ENCODE results near the gene CLCN3. TPM values are rescaled to one million over a fixed set of nuclear protein-coding genes. Genes with fewer than 3 reads are reported as not detected.

Gene CLCN3
- total and polyA plus RNA-seq, 10 of the 15 experiments (the other 5 are each of a cell fraction or from before 2014, with no cell fraction given) = 4.0 to 22.8 (median 11.8) TPM

DNA sequence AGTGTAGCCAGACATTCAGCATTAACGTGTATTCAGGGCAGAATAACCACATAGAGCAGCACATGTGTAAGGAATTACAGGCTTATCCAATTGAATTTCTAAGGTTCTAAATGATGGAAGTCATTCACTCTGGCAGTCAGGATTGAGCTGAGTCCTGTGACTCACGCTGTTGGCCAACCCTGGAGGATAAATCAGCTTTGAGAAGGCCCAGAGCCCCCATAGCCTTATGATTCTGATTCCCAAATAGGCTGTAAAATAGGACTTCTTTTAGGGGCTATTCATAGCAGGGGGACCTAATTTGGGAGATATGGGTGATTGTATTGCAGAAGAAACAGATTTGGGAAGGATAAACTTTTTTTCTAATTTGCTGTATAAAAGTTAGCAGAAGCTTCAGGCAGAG lies 145.5 kb downstream of the CLCN3 start:
- H3K4me1 ChIP-seq (ENCODE audit: control insufficient read depth, insufficient read depth, low read length) = no peaks in the 10 kb centered on the region
- no peak overlapping the region for H3K4me2 ChIP-seq (ENCODE audit: control insufficient read depth, insufficient read depth)
- no peak for FAIRE-seq
- no peak for ATAC-seq
- SMC1A ChIA-PET (ENCODE audit: uncharacterized antibody, unreplicated experiment) = interaction anchor here (0.9 kb wide), 1 partner anchor 9 kb away, joined by 3 read pairs; no protein-coding TSS in a partner anchor
- intact Hi-C loops (cut with micrococcal nuclease; ENCODE audit: unreplicated experiment) = no loop called here
- DNase-seq (ENCODE audit: low read depth, low spot score) = no peak
- H3K27ac ChIP-seq (ENCODE audit: control insufficient read depth, insufficient read depth) = no peak overlapping the region
- H3K4me3 ChIP-seq = no peak overlapping the region
- CTCF ChIA-PET = interaction anchor here (1.1 to 2.2 kb wide), 3 partner anchors 22 to 145 kb away, joined by 3 to 5 read pairs (median 3); partner anchors contain the start of gene CLCN3
- no peaks in the 10 kb centered on the region for H3K36me3 ChIP-seq (ENCODE audit: control insufficient read depth in 2 of 2, insufficient read depth in 2 of 2, low read length in 1 of 2)
- no peak for TF ChIP-seq RAD51 (IDR thresholded peaks at IDR 0.05)
- no peak for TF ChIP-seq BACH1 (IDR thresholded peaks at IDR 0.05; ENCODE audit: borderline replicate concordance)
- TF ChIP-seq FOS (IDR thresholded peaks at IDR 0.05; ENCODE audit: borderline replicate concordance, extremely low read depth, insufficient read length) = no peak
- no peak for TF ChIP-seq KDM1A (IDR thresholded peaks at IDR 0.05; ENCODE audit: borderline replicate concordance)
- no peak for TF ChIP-seq KAT2A (conservative IDR thresholded peaks at IDR 0.05; ENCODE audit: control insufficient read depth, low read depth, low read length)
- no peak for TF ChIP-seq JUNB (IDR thresholded peaks at IDR 0.05)
- TF ChIP-seq SREBF1 (IDR thresholded peaks at IDR 0.05; ENCODE audit: low read length) = no peak
- TF ChIP-seq, protein P1, sequence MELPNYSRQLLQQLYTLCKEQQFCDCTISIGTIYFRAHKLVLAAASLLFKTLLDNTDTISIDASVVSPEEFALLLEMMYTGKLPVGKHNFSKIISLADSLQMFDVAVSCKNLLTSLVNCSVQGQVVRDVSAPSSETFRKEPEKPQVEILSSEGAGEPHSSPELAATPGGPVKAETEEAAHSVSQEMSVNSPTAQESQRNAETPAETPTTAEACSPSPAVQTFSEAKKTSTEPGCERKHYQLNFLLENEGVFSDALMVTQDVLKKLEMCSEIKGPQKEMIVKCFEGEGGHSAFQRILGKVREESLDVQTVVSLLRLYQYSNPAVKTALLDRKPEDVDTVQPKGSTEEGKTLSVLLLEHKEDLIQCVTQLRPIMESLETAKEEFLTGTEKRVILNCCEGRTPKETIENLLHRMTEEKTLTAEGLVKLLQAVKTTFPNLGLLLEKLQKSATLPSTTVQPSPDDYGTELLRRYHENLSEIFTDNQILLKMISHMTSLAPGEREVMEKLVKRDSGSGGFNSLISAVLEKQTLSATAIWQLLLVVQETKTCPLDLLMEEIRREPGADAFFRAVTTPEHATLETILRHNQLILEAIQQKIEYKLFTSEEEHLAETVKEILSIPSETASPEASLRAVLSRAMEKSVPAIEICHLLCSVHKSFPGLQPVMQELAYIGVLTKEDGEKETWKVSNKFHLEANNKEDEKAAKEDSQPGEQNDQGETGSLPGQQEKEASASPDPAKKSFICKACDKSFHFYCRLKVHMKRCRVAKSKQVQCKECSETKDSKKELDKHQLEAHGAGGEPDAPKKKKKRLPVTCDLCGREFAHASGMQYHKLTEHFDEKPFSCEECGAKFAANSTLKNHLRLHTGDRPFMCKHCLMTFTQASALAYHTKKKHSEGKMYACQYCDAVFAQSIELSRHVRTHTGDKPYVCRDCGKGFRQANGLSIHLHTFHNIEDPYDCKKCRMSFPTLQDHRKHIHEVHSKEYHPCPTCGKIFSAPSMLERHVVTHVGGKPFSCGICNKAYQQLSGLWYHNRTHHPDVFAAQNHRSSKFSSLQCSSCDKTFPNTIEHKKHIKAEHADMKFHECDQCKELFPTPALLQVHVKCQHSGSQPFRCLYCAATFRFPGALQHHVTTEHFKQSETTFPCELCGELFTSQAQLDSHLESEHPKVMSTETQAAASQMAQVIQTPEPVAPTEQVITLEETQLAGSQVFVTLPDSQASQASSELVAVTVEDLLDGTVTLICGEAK (IDR thresholded peaks at IDR 0.05; ENCODE audit: borderline replicate concordance) = no peak
- no peak for TF ChIP-seq POU2F2 (IDR thresholded peaks at IDR 0.05; ENCODE audit: borderline replicate concordance, low read depth, low read length)
- TF ChIP-seq JUND (IDR thresholded peaks at IDR 0.05; ENCODE audit: low read depth, low read length) = no peak
- TF ChIP-seq SUPT20H (IDR thresholded peaks at IDR 0.05; ENCODE audit: borderline replicate concordance, control insufficient read depth, low read depth, low read length) = no peak
- TF ChIP-seq TCF7 (IDR thresholded peaks at IDR 0.05; ENCODE audit: borderline replicate concordance) = no peak
- TF ChIP-seq ZNF24 (IDR thresholded peaks at IDR 0.05) = no peak
- no peak for TF ChIP-seq DPF2 (IDR thresholded peaks at IDR 0.05)
- TF ChIP-seq MEF2B (IDR thresholded peaks at IDR 0.05; ENCODE audit: partially characterized antibody, poor library complexity, severe bottlenecking) = no peak
- TF ChIP-seq IRF4 (IDR thresholded peaks at IDR 0.05; ENCODE audit: low read depth, low read length) = no peak
- H3K27me3 ChIP-seq (replicated peaks in 1 of 2; ENCODE audit: control insufficient read depth in 2 of 2, insufficient read depth in 2 of 2, low read length in 1 of 2) = no peaks in the 10 kb centered on the region
- no peaks in the 10 kb centered on the region for H4K20me1 ChIP-seq (ENCODE audit: control insufficient read depth, insufficient read depth)
- no peak overlapping the region for H3K9ac ChIP-seq (ENCODE audit: control insufficient read depth, insufficient read depth, low read length)
- BruUV-seq (replicated peaks) = no TSS peak
- H3K79me2 ChIP-seq (ENCODE audit: control insufficient read depth, insufficient read depth, low read length) = no peaks in the 10 kb centered on the region
- H2AFZ ChIP-seq (ENCODE audit: control insufficient read depth, low read depth, low read length) = no peak overlapping the region
- in situ Hi-C loops (cut with MboI) = no loop called here
- POLR2A ChIA-PET = no interaction called here
- no peaks in the 10 kb centered on the region for H3K9me3 ChIP-seq (replicated peaks; ENCODE audit: control insufficient read depth, insufficient read depth, low read length)
- WGBS (ENCODE audit: insufficient coverage, insufficient replicate concordance, low lambda C conversion rate, missing lambda C conversion rate) = 26% methylated on average over 2 of the region's 2 CpGs
- RAD21 ChIA-PET (ENCODE audit: unreplicated experiment) = interaction anchor here (0.7 kb wide), 1 partner anchor 263 kb away, joined by 3 read pairs; no protein-coding TSS in a partner anchor
